ENCODE data around the gene SUSD5. TPM values are rescaled to one million over a fixed set of nuclear protein-coding genes. Genes with fewer than 3 reads are reported as not detected.

SUSD5 gene
- total and polyA plus RNA-seq, 2 experiments from 2014 or later = 1.4 to 3.6 TPM

DNA sequence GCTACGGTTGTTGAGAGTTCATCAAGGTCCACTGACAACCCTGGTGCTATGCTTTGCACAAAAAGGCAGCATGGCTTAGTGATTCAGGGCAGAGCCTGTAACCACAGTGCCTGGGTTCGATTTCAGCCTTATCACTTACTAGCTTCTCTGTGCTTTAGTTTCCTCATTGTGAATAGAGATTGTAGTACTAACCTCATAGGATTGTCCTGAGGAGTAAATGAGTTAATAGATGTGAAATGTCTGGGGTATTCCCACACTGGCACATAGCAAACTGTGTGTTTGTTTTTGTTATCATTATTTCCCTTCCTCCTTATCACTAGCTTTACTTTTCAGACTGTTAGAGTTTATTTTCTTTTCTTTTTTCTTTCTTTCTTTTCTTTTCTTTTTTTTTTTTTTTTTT lies 88.5 kb downstream of the SUSD5 start:
- Histone ChIP-seq H3K36me3 (ENCODE audit: insufficient read depth) (peaks cover 29% of the 10 kb centered on the region), H3K27ac (ENCODE audit: low read depth) (no peak overlapping the region), H3K27me3 (ENCODE audit: insufficient read depth) (no peaks in the 10 kb centered on the region), H3K4me1 (ENCODE audit: insufficient read depth) (no peaks in the 10 kb centered on the region), H3K9me2 (ENCODE audit: insufficient read depth) (no peaks in the 10 kb centered on the region), H2AFZ (no peak overlapping the region), H3K4me3 (no peak overlapping the region), H3K4me2 (no peak overlapping the region), H3F3A (replicated peaks; ENCODE audit: low read depth) (no peaks in the 10 kb centered on the region), H4K20me1 (replicated peaks; ENCODE audit: insufficient read depth) (no peaks in the 10 kb centered on the region), H3K79me2 (replicated peaks; ENCODE audit: insufficient read depth) (no peaks in the 10 kb centered on the region)
- H3K27me3 Mint-ChIP-seq (ENCODE audit: insufficient read depth, low read depth, poor library complexity) = no peaks in the 10 kb centered on the region
- peaks cover 13% of the 10 kb centered on the region for H3K4me1 Mint-ChIP-seq
- peaks cover 41% of the 10 kb centered on the region; the same call in 2 of the 3 replicates for H3K36me3 Mint-ChIP-seq (ENCODE audit: low read depth)
- no peak overlapping the region for H3K27ac Mint-ChIP-seq
- TF ChIP-seq, protein P1, sequence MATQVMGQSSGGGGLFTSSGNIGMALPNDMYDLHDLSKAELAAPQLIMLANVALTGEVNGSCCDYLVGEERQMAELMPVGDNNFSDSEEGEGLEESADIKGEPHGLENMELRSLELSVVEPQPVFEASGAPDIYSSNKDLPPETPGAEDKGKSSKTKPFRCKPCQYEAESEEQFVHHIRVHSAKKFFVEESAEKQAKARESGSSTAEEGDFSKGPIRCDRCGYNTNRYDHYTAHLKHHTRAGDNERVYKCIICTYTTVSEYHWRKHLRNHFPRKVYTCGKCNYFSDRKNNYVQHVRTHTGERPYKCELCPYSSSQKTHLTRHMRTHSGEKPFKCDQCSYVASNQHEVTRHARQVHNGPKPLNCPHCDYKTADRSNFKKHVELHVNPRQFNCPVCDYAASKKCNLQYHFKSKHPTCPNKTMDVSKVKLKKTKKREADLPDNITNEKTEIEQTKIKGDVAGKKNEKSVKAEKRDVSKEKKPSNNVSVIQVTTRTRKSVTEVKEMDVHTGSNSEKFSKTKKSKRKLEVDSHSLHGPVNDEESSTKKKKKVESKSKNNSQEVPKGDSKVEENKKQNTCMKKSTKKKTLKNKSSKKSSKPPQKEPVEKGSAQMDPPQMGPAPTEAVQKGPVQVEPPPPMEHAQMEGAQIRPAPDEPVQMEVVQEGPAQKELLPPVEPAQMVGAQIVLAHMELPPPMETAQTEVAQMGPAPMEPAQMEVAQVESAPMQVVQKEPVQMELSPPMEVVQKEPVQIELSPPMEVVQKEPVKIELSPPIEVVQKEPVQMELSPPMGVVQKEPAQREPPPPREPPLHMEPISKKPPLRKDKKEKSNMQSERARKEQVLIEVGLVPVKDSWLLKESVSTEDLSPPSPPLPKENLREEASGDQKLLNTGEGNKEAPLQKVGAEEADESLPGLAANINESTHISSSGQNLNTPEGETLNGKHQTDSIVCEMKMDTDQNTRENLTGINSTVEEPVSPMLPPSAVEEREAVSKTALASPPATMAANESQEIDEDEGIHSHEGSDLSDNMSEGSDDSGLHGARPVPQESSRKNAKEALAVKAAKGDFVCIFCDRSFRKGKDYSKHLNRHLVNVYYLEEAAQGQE (IDR thresholded peaks at IDR 0.05; ENCODE audit: unreplicated experiment) = no peak
- TF ChIP-seq CREB1 (CRISPR knock-in tag; IDR thresholded peaks at IDR 0.05; ENCODE audit: low read depth) (no peak), JUNB (IDR thresholded peaks at IDR 0.05; ENCODE audit: unreplicated experiment) (no peak), STAT1 (IDR thresholded peaks at IDR 0.05; ENCODE audit: unreplicated experiment) (no peak), NANOG (IDR thresholded peaks at IDR 0.05; ENCODE audit: borderline replicate concordance) (no peak), ZNF331 (CRISPR knock-in tag; IDR thresholded peaks at IDR 0.05; ENCODE audit: low read depth) (no peak), POLR2AphosphoS5 (IDR thresholded peaks at IDR 0.05; ENCODE audit: low read depth) (no peak), ZNF114 (CRISPR knock-in tag; IDR thresholded peaks at IDR 0.05) (no peak), EZH2phosphoT487 (IDR thresholded peaks at IDR 0.05; ENCODE audit: unreplicated experiment) (no peak), EZH2 (IDR thresholded peaks at IDR 0.05; ENCODE audit: low read depth, unreplicated experiment) (no peak)
- TF ChIP-seq, protein P2, sequence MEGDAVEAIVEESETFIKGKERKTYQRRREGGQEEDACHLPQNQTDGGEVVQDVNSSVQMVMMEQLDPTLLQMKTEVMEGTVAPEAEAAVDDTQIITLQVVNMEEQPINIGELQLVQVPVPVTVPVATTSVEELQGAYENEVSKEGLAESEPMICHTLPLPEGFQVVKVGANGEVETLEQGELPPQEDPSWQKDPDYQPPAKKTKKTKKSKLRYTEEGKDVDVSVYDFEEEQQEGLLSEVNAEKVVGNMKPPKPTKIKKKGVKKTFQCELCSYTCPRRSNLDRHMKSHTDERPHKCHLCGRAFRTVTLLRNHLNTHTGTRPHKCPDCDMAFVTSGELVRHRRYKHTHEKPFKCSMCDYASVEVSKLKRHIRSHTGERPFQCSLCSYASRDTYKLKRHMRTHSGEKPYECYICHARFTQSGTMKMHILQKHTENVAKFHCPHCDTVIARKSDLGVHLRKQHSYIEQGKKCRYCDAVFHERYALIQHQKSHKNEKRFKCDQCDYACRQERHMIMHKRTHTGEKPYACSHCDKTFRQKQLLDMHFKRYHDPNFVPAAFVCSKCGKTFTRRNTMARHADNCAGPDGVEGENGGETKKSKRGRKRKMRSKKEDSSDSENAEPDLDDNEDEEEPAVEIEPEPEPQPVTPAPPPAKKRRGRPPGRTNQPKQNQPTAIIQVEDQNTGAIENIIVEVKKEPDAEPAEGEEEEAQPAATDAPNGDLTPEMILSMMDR (conservative IDR thresholded peaks at IDR 0.05; ENCODE audit: low read depth in 2 of 2) = no peak
- TF ChIP-seq, protein P3, sequence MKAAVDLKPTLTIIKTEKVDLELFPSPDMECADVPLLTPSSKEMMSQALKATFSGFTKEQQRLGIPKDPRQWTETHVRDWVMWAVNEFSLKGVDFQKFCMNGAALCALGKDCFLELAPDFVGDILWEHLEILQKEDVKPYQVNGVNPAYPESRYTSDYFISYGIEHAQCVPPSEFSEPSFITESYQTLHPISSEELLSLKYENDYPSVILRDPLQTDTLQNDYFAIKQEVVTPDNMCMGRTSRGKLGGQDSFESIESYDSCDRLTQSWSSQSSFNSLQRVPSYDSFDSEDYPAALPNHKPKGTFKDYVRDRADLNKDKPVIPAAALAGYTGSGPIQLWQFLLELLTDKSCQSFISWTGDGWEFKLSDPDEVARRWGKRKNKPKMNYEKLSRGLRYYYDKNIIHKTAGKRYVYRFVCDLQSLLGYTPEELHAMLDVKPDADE (IDR thresholded peaks at IDR 0.05) = no peak
- TF ChIP-seq, protein P4, sequence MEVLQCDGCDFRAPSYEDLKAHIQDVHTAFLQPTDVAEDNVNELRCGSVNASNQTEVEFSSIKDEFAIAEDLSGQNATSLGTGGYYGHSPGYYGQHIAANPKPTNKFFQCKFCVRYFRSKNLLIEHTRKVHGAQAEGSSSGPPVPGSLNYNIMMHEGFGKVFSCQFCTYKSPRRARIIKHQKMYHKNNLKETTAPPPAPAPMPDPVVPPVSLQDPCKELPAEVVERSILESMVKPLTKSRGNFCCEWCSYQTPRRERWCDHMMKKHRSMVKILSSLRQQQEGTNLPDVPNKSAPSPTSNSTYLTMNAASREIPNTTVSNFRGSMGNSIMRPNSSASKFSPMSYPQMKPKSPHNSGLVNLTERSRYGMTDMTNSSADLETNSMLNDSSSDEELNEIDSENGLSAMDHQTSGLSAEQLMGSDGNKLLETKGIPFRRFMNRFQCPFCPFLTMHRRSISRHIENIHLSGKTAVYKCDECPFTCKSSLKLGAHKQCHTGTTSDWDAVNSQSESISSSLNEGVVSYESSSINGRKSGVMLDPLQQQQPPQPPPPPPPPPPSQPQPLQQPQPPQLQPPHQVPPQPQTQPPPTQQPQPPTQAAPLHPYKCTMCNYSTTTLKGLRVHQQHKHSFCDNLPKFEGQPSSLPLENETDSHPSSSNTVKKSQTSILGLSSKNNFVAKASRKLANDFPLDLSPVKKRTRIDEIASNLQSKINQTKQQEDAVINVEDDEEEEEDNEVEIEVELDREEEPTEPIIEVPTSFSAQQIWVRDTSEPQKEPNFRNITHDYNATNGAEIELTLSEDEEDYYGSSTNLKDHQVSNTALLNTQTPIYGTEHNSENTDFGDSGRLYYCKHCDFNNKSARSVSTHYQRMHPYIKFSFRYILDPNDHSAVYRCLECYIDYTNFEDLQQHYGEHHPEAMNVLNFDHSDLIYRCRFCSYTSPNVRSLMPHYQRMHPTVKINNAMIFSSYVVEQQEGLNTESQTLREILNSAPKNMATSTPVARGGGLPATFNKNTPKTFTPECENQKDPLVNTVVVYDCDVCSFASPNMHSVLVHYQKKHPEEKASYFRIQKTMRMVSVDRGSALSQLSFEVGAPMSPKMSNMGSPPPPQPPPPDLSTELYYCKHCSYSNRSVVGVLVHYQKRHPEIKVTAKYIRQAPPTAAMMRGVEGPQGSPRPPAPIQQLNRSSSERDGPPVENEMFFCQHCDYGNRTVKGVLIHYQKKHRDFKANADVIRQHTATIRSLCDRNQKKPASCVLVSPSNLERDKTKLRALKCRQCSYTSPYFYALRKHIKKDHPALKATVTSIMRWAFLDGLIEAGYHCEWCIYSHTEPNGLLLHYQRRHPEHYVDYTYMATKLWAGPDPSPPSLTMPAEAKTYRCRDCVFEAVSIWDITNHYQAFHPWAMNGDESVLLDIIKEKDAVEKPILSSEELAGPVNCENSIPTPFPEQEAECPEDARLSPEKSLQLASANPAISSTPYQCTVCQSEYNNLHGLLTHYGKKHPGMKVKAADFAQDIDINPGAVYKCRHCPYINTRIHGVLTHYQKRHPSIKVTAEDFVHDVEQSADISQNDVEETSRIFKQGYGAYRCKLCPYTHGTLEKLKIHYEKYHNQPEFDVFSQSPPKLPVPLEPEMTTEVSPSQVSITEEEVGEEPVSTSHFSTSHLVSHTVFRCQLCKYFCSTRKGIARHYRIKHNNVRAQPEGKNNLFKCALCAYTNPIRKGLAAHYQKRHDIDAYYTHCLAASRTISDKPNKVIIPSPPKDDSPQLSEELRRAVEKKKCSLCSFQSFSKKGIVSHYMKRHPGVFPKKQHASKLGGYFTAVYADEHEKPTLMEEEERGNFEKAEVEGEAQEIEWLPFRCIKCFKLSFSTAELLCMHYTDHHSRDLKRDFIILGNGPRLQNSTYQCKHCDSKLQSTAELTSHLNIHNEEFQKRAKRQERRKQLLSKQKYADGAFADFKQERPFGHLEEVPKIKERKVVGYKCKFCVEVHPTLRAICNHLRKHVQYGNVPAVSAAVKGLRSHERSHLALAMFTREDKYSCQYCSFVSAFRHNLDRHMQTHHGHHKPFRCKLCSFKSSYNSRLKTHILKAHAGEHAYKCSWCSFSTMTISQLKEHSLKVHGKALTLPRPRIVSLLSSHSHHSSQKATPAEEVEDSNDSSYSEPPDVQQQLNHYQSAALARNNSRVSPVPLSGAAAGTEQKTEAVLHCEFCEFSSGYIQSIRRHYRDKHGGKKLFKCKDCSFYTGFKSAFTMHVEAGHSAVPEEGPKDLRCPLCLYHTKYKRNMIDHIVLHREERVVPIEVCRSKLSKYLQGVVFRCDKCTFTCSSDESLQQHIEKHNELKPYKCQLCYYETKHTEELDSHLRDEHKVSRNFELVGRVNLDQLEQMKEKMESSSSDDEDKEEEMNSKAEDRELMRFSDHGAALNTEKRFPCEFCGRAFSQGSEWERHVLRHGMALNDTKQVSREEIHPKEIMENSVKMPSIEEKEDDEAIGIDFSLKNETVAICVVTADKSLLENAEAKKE (CRISPR knock-in tag; IDR thresholded peaks at IDR 0.05) = no peak
- no peak for ATAC-seq
- H3K4me3 Mint-ChIP-seq = no peak overlapping the region
- no peaks in the 10 kb centered on the region for H3K9me3 Mint-ChIP-seq
- DNase-seq (ENCODE audit: low spot score) = no peak

Data from GM23338 (cell line).